Thoracic aorta (tissue), 2 donors: ENCODE data around the gene KCNH8. TPM values are rescaled to one million over a fixed set of nuclear protein-coding genes. Genes with fewer than 3 reads are reported as not detected.
A peak's percentile ranks its signal among the peaks of the same experiment; 100 is the strongest.

Experiments used
- ATAC-seq: fragments of 150-250 bp; one replicate; pipeline ENCODE4 v1.8.0; 2017; ENCODE audit warnings: low read depth; ENCODE audit not compliant: insufficient number of reproducible peaks, low FRiP score
- DNase-seq: peaks from one replicate; pipeline ENCODE4 v3.0.0-alpha.2; 2020; ENCODE audit warnings: low spot score
- H3K27ac ChIP-seq, 2 donors: fragments of 200-600 bp; sonication (generic); 1 replicate in 1 of 2; 2 replicates in 1 of 2; pipeline ENCODE4 v1.5.1; 2016; ENCODE audit warnings: mild to moderate bottlenecking in 2 of 2, moderate library complexity in 2 of 2
- H3K27me3 ChIP-seq: fragments of 200-600 bp; sonication (generic); replicated peaks from 2 replicates; pipeline ENCODE4 v1.6.0; 2016; ENCODE audit warnings: mild to moderate bottlenecking; ENCODE audit not compliant: insufficient read depth
- H3K36me3 ChIP-seq: fragments of 200-600 bp; sonication (generic); one replicate; pipeline ENCODE4 v1.5.1; 2016
- H3K4me1 ChIP-seq, 2 donors: fragments of 200-600 bp; sonication (generic); 1 replicate in 1 of 2; 2 replicates in 1 of 2; pipeline versions ENCODE4 v1.5.1 to v1.6.0; 2016; ENCODE audit warnings: low read depth in 2 of 2, mild to moderate bottlenecking in 1 of 2; ENCODE audit not compliant: control insufficient read depth in 1 of 2
- H3K4me3 ChIP-seq: fragments of 200-600 bp; sonication (generic); 2 replicates; pipeline ENCODE4 v1.5.1; 2016; ENCODE audit warnings: mild to moderate bottlenecking
- H3K9me3 ChIP-seq: fragments of 200-600 bp; sonication (generic); 2 replicates; pipeline ENCODE4 v1.5.1; 2016
- CTCF ChIP-seq: fragments of 200-600 bp; sonication (generic); IDR thresholded peaks from one replicate; pipeline ENCODE4 v1.5.1; 2019; ENCODE audit warnings: antibody characterized with exemption
- total RNA-seq, 2 donors: library from RNA; depleted of rRNA; stranded (reverse); fragments of >200 nt; gene quantifications; one replicate each; pipeline versions ENCODE4 v1.1.0 to v1.2.3, GENCODE V29; 2016

Gene KCNH8
- total RNA-seq, 2 donors from 2014 or later, result 0.07 TPM; not detected in 1

GRCh38 chr3:19124752-19125151, 23.6 kb upstream of the KCNH8 start:
- Histone ChIP-seq H3K4me3 (no peak overlapping the region), H3K4me1 (no peaks in the 10 kb centered on the region), H3K36me3 (no peaks in the 10 kb centered on the region), H3K27ac (no peak overlapping the region), H3K27me3 (no peaks in the 10 kb centered on the region), H3K9me3 (no peaks in the 10 kb centered on the region)
- TF ChIP-seq CTCF, result no peak
- DNase-seq (no peak), ATAC-seq (no peak)

- no peak for DNase-seq
- no peak for ATAC-seq
- no peak overlapping the region for H3K27ac ChIP-seq
- no peak overlapping the region for H3K4me3 ChIP-seq
- no peaks in the 10 kb centered on the region for H3K36me3 ChIP-seq
- TF ChIP-seq CTCF, result no peak
- H3K4me1 ChIP-seq, result no peaks in the 10 kb centered on the region
- no peaks in the 10 kb centered on the region for H3K27me3 ChIP-seq
- H3K9me3 ChIP-seq, result peaks cover 3% of the 10 kb centered on the region
These were observed 8.4 kb upstream of the KCNH8 start for GRCh38 chr3:19139863-19140262.

GRCh38 chr3:19146685-19147650, 1.3 kb upstream of the KCNH8 start:
- ATAC-seq, result peak; percentile 39
- Histone ChIP-seq H3K4me3 (peak overlapping the region; percentile 91), H3K36me3 (no peaks in the 10 kb centered on the region), H3K4me1 (peaks cover 7 to 8% of the 10 kb centered on the region in 2 donors), H3K27me3 (no peaks in the 10 kb centered on the region), H3K9me3 (peaks cover 6% of the 10 kb centered on the region), H3K27ac (no peak overlapping the region)
- peak; percentile 57 for TF ChIP-seq CTCF
- peak; percentile 7 for DNase-seq

GRCh38 chr3:19148768-19149091, 420 bp downstream of the KCNH8 start:
- Histone ChIP-seq H3K4me3 (peak overlapping the region; percentile 91), H3K27ac (no peak overlapping the region), H3K9me3 (peaks cover 6% of the 10 kb centered on the region), H3K36me3 (no peaks in the 10 kb centered on the region), H3K4me1 (peaks cover 7 to 8% of the 10 kb centered on the region in 2 donors), H3K27me3 (no peaks in the 10 kb centered on the region)
- ATAC-seq (no peak), DNase-seq (no peak)
- TF ChIP-seq CTCF, result no peak

GRCh38 chr3:19149368-19149767, 1.1 kb downstream of the KCNH8 start:
- Histone ChIP-seq H3K4me1 (peaks cover 7 to 8% of the 10 kb centered on the region in 2 donors), H3K36me3 (no peaks in the 10 kb centered on the region), H3K4me3 (no peak overlapping the region), H3K27ac (no peak overlapping the region), H3K27me3 (no peaks in the 10 kb centered on the region), H3K9me3 (peaks cover 6% of the 10 kb centered on the region)
- ATAC-seq (no peak), DNase-seq (no peak)
- no peak for TF ChIP-seq CTCF
